GM23248 (cell line): ENCODE data around the gene EXOC2.

Experiments used
- EZH2 ChIP-seq: fragments of 200-600 bp; sonication (generic); IDR thresholded peaks from 2 replicates; pipeline ENCODE4 v1.6.1; 2018; ENCODE audit warnings: antibody characterized with exemption, mild to moderate bottlenecking; ENCODE audit not compliant: insufficient read depth, poor library complexity, severe bottlenecking
- EZH2phosphoT487 ChIP-seq: fragments of 200-600 bp; sonication (generic); IDR thresholded peaks from 2 replicates; pipeline ENCODE4 v1.6.1; 2018; ENCODE audit warnings: antibody characterized with exemption, moderate library complexity, mild to moderate bottlenecking, low read depth; ENCODE audit not compliant: insufficient read depth

GRCh38 chr6:603265-603664, 89.7 kb downstream of the EXOC2 start:
- no peak for TF ChIP-seq EZH2
- no peak for TF ChIP-seq EZH2phosphoT487
